CD4-positive, alpha-beta T cell treated with Interleukin-6 at 100 ng/mL for 8 hours (primary cell): Measurements from ENCODE around the gene SLC16A7.
A peak's percentile ranks its signal among the peaks of the same experiment; 100 is the strongest.
"Not testable (repeated sequence)": the region's sequence is repeated elsewhere in the genome, so short reads cannot be mapped to it uniquely, and the experiment has no call there.

Experiments used
- DNase-seq: peaks from one replicate; pipeline ENCODE4 v3.0.0-alpha.2; 2020; ENCODE audit warnings: mixed read lengths, low spot score

The SLC16A7 gene

DNA sequence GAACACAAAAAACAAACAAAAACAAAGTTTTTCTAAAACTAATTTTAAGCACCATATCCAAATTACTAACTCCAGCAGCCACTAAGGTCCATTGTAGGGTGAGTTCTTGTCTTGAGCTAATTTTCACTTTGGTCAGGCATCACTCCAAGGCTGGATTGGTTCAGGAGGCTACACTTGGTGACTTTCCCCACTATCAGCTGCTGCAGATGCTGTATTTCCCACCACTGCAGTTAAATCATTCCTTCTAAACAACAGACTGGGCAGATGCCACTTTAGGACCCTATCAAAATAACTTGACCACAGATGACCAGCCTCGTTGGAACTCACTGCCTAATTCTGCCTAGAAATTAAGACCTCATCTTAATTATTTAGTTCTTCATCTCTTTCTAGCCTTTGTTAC, 140.5 kb downstream of the SLC16A7 start:
- DNase-seq: no peak

DNA sequence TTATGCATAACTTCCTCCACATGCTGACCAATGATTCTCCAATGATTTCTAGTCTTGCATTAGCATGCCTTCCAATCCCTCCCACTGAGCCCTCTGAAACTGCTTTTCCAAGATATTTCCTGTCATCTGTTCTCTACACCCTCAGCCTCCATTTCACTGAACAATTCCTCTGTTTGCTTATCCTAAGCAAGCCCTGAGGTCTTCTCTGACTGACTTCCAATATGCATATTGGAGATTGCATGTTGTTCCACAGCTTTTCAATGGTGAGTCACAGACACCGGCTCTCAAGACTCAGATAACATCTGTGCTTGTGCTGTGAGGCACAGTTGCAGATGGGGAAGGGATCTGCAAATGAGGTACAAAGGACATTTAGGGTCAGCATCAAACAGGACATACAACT, 141.0 kb downstream of the SLC16A7 start:
- no peak for DNase-seq

DNA sequence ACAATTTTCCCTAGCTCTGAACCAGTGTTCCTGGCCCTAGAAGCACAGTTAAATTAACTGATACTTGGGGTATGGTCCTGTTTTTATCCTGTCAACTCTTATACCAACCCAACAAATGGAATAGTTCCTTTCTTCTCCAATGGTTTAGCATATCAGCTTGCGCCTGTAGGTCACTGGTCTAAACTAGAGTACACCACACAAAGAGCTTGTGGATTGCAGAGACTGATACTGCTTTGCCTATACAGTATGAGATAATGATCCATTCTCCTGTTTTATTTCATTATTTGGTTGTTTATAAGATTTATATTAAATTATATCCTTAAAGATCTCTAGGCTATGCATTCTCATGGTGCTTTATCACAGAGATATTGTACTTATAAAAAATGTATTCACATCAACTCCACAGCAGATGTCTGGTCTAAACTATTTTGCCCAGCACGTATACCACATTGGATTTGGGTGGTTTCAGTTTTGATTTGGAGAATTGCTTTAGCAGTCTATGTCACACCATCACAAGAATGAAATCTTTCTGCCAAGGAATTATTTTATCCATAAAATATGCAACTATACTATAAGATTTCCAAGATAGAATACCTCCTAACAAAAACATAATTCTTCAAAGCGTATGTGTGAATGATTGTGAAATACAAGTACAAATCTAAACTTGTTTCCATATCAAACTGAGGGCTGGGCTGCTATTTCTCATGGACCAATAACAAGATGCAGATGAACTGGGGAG, 142.1 kb downstream of the SLC16A7 start:
- no peak for DNase-seq

DNA sequence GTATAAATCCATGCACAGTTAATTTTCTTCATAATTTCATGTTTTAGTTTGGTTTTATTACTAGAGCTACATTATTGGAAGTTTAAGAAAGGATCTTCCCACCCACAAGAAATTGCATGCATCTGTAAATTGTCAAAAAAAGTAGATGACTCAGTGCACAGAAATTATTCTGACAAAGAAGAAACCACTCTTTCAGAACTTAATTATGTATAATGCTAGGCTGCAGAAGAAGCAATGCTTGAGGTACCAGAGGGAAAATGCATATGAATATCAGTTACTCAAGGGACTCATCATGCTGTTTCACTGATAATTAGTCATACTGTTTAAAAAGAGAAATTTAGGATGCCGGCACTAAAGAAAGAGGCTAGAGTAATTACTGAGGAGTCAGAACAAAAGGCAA, 147.0 kb downstream of the SLC16A7 start:
- DNase-seq: no peak

DNA sequence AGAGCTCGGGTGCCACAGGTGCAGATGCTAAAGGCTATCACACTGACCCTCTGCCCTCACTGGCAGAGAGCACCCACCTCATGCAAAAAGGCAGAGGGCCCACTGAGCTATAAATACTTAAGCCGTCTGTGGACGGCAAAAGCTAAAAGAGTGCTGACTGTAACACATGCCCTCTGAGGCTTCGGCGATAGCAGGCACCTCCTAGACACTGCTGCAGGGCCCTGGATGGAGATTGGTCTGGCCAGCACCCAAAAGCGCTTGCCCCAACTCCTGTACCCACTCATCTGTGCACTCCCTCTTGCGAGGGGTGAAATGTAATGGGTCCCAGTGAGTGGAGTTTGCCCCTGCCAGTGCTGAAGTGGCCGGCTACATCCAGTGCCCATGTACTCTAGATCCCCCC, 148.7 kb downstream of the SLC16A7 start:
- DNase-seq: no peak

DNA sequence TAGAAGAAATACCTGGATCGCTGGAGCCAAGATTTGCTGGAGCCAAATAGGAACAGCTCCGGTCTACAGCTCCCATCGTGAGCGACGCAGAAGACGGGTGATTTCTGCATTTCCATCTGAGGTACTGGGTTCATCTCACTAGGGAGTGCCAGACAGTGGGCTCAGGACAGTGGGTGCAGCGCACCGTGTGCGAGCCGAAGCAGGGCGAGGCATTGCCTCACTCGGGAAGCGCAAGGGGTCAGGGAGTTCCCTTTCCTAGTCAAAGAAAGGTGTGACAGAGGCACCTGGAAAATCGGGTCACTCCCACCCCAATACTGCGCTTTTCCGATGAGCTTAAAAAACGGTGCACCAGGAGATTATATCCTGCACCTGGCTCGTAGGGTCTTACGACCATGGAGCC, 155.3 kb downstream of the SLC16A7 start:
- DNase-seq: not testable (repeated sequence)

DNA sequence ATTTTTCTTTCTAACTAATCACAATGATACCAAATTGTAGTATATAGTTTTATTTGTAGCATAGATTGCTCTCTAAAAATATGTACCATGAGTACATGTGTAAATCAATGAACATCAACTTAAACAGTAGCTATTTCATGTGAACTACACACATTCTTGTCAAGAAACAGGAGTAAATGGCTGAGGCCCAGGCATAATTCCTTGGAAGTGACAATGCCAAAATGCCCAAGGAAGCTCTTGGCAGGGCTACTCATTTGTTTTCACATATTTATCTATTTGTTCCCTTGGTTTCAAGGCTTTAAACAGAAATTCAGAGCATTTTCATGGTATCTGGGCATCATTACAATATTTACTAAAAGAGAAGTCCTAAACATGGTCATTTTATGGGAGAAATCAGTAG, 165.7 kb downstream of the SLC16A7 start:
- DNase-seq: no peak

DNA sequence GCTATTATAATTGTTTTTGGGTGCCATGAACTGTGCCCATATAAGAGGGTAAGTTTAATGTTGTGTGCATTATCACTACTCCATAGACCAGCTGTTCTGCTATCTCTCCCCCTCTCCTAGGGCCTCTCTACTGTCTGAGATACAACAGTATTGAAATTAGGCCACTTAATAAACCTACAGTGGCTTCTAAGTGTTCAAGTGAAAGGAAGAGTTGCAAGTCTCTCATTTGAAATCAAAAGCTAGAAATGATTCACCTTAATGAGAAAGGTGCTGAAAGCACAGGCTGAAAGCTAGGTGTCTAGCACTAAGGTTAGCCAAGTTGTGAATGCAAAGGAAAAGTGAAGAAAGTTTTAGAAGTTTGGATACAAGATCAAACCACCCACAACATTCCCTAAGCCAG, 168.0 kb downstream of the SLC16A7 start:
- no peak for DNase-seq

DNA sequence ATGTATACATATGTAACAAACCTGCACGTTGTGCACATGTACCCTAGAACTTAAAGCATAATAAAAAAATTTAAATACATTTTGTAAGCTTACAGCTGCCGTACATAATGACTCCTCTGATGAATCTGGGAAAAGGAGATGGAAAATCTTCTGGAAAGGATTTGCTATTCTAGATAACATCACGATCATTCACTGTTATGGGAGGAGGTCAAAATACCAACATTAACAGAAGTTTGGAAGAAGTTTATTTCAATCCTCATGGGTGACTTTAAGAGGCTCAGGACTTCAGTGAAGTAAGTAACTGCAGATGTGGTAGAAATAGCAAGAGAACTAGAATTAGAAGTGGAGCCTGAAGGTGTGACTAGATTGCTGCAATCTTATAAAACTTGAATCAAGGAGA, 172.2 kb downstream of the SLC16A7 start:
- no peak for DNase-seq

DNA sequence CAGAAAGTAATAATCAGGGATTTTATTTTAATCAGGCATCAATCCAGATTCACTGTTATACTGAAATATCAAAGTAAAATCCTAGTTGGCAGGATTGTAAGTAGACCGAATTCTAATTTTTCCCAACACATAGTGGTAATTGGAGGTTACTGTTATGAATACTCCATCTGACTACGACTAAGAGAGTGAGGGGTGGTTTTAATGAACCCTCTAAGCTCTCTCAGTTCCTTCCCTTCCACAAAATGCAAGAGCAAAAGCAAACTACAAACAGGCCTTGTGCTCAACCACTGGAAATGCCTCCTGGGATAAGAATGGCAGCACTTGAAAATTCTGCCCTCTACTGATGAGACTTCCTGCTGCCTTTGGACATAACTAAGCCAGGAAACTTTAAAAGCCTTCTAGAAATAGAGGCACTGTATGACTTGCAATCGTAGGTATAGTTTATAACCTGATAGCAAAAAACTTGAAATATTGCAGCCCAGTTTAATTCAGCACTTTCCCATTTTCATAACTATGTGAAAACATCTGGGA, 184.8 kb downstream of the SLC16A7 start:
- no peak for DNase-seq

DNA sequence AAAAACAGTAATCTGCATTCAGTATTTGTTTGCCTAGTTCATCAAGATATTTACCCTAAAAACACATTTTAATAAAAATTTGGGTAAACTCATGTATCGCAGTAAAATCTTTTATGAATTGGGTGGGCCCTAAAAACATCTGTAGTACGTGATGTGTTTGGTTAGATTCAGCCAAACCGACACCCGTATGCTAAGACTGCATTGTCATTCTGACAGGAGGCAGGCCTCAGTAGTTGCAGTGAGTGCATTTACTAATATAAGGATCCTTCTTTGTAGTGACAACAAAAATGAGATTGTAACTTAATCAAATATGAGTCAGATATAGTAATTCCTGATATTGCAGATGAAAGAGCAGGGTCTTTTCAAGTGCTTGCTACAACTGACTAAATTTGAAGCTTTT, 191.8 kb downstream of the SLC16A7 start:
- no peak for DNase-seq

DNA sequence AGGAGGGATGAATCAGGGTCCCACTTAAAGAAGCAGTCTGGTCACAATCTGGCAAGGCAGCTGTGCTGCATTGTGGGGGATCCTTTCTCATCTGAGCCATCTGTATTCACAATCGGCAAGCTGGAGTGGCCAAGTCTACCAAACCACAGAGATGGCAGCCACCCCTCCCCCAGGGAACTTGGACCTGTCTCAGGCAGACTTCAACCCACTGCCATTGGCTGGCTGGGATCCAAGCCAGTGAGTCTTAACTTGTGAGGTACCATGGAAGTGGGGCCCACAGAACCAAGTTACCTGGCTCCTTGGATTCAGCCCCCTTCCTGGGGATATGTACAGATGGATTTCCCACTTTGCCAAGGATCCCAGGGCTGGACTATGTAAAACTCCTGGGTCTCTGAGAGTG, 196.8 kb downstream of the SLC16A7 start:
- DNase-seq: no peak

DNA sequence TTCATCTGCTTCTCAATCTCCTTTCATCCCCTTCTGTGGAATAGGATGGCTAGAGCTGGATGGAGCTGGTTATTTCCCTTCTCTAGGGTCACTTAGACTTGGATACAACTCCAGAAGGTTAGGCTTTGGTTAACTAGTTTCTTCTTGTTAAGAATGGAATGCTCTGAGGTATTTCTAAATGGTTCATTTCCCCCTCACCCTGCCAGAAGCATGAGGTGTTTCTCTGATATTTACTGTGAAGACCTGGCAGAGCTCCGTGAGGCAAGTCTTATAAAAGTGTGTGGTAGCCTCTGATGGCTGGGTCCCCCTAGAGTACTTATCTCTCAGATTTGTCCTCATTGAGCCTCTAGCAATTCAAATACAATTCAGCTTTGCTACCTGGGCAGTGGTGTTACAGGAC, 207.9 kb downstream of the SLC16A7 start:
- no peak for DNase-seq

DNA sequence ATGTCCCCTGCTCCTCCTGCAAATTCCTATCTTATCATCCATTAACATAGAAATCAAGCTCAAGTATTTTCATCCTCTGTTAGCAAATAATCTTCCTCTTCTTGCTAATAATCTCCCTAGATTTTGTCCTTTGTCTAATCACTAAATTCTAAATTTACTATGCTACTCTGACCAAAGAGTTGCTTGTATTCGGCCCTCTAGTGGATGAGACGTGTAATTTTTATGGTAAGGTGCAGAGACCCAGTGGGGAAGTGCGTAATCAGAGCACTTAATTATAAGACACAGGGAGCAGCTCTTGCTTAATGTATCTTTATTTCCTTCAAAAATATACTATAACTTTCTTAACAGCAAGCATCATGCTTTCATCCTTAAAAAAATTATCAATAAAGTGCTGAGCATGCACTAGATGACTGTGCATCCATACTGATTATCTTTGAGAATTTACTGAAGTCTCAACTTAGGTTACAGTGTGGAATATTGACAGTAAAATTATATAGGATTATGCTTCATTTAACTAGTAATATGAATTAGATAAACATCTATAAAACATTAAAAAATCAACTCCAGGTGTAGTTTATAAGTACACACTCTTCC, 212.6 kb downstream of the SLC16A7 start:
- peak; percentile 22 for DNase-seq

DNA sequence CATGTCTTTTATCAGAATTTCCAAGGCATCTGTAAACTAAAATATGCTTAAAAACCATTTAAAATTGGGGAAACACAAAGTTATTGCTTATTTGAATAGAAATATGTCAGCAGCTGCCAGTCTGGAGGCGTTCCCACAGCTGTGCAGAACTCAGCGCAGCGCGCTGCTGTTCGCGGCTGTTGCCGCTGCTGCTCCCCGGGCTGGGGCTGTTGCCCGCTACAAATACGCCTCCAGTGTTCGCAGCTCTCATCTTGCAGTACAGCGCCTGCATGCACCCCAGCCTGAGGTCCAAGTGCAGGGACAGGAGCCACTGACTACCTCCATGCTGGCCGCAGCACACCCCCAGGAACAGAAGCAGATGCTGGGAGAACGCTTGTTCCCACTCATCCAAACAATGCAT, 216.2 kb downstream of the SLC16A7 start:
- DNase-seq: no peak

DNA sequence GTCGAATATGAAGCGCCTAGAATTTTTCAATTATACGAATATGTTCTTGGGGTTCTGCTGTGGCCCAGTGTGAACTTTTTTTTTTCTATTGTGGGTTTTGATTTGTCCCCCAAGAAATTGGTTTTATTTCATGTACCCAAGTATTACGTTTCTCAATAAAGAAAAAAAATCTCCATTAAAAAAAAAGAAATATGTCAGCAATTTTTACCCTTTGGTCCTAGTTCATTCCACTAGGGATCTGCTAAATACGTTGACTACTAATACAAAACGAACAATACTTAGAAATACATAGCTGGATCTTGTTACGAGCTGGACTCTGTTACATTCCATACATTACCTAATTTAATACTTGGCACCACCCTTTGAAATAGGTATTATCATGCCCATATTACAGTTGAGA, 216.9 kb downstream of the SLC16A7 start:
- DNase-seq: no peak

DNA sequence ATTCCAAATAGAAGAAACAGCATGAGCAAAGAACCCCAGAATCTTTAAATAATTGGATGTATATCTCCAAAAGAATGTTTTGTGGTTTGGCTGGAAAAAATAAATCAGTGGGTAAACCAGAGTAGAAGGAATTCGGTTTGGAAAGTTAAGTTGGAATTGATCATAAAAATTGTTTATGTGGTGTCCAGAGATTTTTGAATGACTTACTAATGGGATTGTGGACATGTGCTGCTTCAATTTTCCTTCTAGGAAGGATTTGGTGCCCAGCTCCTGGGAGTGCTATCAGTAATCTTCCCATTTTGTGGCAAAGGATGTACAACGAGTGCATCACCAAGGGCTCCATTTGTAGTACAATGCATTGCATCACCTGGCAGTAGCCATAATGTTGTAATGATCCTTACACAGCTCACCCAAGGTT, 224.8 kb downstream of the SLC16A7 start:
- DNase-seq: no peak

DNA sequence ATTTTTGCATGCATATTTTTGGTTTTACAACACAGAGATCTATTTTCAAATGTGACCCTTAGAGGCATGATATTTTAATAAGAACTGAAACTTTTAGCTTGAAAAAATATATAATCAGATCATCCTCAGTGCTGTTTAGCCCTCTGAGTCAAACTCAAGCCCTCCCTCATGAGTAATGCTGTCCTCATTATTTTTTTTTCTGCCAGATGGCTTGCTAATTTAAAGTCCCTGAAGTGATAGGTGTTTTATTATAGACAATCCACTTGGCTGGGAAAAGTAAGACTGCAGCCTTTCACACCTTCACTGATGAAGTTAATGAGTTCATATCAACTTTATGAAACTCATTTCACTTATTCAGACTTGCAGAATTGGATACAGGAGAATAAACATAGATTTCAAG, 227.7 kb downstream of the SLC16A7 start:
- no peak for DNase-seq

DNA sequence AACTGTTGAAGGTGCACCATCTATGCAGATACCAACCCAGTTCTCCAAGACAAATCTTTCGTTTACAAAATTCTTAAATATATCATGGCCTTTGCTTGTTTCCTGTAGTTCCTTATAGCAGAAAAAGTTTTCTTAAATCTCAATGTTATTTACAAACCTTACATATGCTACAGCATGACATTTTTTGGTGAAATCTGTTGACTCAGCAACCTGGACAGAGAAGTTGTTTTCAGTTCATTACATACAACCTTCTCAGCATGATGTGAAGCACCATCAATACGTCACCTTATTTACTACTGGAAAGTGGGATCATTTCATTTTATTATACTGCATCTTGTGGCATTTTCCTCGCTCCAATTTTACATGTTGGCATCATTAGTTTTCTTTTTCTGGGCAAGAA, 231.9 kb downstream of the SLC16A7 start:
- no peak for DNase-seq

DNA sequence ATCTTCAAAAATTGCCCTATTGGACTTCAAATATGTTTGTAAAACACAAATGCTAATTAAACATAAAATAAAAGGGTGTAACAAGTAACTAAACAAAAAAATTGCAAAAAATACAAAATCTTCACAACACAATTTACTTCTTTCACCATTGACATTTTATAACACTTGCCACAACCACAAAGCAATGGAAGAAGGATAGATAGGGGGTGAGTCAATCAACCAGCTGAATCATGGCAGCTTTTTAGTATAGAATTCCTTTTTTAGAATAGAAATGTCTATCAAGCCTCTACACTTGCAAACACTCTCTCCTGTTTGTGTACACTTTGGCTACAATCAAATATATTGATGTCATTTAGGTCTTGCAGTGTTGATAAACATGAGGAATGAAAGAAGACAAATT, 232.7 kb downstream of the SLC16A7 start:
- no peak for DNase-seq

DNA sequence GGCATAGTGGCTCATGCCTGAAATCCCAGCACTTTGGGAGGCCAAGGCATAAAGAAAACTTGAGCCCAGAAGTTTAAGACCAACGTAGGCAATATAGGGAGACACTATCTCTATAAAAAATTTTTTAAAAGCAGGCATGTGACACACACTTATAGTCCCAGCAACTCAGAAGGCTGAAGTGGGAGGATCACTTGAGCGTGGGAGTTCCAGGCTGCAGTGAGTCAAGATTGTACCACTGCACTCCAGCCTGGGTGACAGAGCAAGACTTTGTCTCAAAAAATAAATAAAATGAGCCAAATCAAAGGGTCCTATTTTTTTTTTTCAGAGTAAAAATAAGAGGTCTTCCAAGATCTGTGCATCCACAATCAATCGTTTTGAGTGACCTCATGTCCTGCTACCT, 237.6 kb downstream of the SLC16A7 start:
- no peak for DNase-seq

DNA sequence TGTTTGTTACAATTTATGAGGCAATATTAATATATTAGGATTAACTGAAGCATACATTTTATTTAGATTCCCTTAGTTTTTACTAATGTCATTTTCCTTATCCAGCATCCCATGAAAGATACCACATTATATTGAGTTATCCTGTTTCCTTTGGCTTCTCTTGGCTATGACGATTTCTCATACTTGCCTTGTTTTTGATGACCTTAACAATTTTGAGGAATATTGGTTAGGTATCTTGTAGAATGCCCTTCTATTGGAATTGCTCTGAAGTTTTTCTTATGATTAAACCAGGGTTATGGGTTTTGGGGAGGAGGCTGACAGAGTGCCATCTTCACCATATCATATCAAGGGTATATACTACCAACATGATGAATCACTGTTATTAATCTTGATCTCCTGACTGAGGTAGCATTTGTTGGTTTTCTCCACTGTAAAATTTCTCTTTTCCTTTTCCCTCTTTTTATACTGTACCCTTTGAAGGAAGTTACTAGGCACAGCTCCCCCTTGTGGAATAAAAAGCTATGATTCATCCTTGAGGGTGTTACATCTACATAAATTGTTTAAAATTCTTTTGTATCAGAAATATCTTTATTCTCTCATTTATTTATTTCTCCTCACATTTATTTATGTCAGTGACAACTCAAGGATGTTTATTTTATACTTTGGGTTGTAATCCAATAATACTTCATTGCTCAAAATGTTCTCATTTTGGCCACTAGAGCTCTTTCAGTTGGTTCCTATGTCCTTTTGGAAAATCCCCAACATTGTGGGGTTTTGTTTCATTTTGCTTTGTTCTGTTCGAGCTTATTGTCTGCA, 239.0 kb downstream of the SLC16A7 start:
- peak; percentile 3 for DNase-seq
